ENCODE data around the gene UROC1.

Gene UROC1

DNA sequence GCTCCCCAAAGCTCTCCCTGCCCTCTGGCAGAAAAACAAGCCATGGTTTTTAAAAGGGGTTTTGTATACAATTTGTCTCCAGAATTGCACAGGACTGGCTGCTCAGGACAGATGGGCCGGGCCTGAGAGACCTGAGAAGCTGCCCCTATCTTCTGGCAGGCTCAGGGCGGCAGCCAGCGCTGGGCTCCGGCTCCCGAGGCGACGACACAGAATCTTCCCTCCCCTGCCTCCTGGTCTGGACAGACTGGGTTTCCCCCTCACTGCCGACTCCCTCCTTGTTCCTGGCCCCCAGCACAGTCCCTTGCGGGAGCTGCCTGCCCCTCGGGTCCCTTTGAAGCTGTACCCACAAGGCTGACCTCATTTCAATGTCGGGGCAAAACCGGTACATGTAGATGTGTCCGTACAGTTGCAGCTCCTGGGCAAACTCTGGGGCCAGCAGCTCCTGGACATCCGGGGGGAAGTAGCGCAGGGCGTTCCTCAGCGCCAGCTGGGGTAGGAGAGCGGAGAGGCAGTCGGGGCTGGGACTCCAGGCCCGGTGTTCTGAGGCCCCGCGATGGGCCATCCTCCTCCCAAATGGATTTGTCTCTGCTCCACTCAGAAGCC lies 7.2 kb downstream of the UROC1 start:
- no peak overlapping the region for H3K4me3 ChIP-seq (ENCODE audit: low read depth, low read length)
- no peaks in the 10 kb centered on the region for H3K27me3 ChIP-seq (ENCODE audit: control insufficient read depth, insufficient read depth, low read length)
- H3K9ac ChIP-seq = no peak overlapping the region
- no peak overlapping the region for H2AFZ ChIP-seq
- H3K36me3 ChIP-seq (ENCODE audit: control insufficient read depth, insufficient read depth, low read length) = no peaks in the 10 kb centered on the region
- H3K9me3 ChIP-seq (ENCODE audit: control insufficient read depth, low read length) = no peaks in the 10 kb centered on the region
- H3K4me2 ChIP-seq (ENCODE audit: low read length) = no peak overlapping the region
- TF ChIP-seq, protein P1, sequence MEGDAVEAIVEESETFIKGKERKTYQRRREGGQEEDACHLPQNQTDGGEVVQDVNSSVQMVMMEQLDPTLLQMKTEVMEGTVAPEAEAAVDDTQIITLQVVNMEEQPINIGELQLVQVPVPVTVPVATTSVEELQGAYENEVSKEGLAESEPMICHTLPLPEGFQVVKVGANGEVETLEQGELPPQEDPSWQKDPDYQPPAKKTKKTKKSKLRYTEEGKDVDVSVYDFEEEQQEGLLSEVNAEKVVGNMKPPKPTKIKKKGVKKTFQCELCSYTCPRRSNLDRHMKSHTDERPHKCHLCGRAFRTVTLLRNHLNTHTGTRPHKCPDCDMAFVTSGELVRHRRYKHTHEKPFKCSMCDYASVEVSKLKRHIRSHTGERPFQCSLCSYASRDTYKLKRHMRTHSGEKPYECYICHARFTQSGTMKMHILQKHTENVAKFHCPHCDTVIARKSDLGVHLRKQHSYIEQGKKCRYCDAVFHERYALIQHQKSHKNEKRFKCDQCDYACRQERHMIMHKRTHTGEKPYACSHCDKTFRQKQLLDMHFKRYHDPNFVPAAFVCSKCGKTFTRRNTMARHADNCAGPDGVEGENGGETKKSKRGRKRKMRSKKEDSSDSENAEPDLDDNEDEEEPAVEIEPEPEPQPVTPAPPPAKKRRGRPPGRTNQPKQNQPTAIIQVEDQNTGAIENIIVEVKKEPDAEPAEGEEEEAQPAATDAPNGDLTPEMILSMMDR (IDR thresholded peaks at IDR 0.05) = no peak
- no peak overlapping the region for H3K27ac ChIP-seq
- H3K4me1 ChIP-seq = no peaks in the 10 kb centered on the region
- no peaks in the 10 kb centered on the region for H3K79me2 ChIP-seq

DNA sequence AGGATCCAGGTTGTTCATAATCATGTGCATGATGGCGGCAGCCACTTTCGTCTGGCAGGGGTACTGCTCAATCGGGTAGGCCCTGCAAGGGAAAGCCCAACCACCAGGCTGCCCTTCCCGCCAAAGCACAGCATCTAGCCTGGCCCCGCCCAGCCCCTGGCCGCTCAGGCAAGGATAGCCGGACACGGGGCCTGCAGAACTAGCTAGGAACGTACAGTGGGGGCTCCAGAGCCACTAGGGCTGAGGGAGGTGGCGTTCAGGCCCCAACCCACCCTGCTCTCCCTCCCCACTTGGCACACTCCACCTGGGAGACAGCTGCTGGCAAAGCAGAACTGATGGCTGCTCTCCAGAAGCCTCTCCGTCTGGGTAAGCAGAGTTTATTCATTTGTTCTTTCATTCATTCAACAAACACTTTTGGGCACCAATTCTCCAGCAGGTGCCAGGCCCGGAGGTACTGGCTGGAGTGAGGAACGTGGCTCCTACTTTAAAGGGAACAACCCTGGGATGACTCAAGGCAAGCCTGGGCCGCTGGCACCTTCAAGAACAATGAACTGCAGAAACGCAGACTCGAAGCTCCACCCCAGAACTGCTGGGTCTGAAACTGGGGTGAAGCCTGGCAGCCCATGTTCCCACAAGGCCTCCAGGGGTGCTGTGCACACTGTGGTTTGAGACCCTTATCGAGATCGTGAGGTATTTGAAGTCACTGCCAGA lies 7.8 kb downstream of the UROC1 start:
- Histone ChIP-seq H3K9me3 (ENCODE audit: control insufficient read depth, low read length) (no peaks in the 10 kb centered on the region), H3K4me1 (no peaks in the 10 kb centered on the region), H3K4me2 (ENCODE audit: low read length) (no peak overlapping the region), H3K9ac (no peak overlapping the region), H3K27ac (no peak overlapping the region), H3K36me3 (ENCODE audit: control insufficient read depth, insufficient read depth, low read length) (no peaks in the 10 kb centered on the region), H3K4me3 (ENCODE audit: low read depth, low read length) (no peak overlapping the region), H3K27me3 (ENCODE audit: control insufficient read depth, insufficient read depth, low read length) (no peaks in the 10 kb centered on the region), H2AFZ (no peak overlapping the region), H3K79me2 (no peaks in the 10 kb centered on the region)
- TF ChIP-seq, protein P1 (IDR thresholded peaks at IDR 0.05) = no peak

DNA sequence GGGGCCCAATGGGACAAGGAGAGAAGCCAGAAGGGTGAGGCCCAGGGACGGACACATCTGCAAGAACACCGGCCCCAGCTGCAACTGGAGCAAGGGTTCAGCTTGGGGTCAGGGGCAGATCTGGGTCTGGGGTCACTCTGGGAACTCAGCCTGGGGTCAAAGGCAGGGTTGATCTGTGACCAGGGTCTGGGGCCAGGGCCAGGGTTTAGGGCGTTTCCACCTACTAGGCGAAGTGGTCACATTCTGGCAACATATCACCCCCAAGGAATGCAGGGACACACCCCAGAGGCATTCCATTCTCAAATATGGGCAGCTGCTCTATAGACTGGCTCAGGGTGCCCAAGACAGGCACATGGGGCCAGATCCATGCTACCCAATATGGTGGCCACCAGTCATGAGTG lies 9.0 kb downstream of the UROC1 start:
- Histone ChIP-seq H3K36me3 (ENCODE audit: control insufficient read depth, insufficient read depth, low read length) (no peaks in the 10 kb centered on the region), H3K4me3 (ENCODE audit: low read depth, low read length) (no peak overlapping the region), H3K9ac (no peak overlapping the region), H3K4me2 (ENCODE audit: low read length) (no peak overlapping the region), H3K27ac (no peak overlapping the region), H3K4me1 (no peaks in the 10 kb centered on the region), H2AFZ (no peak overlapping the region), H3K27me3 (ENCODE audit: control insufficient read depth, insufficient read depth, low read length) (no peaks in the 10 kb centered on the region), H3K9me3 (ENCODE audit: control insufficient read depth, low read length) (no peaks in the 10 kb centered on the region), H3K79me2 (no peaks in the 10 kb centered on the region)
- TF ChIP-seq, protein P1 (IDR thresholded peaks at IDR 0.05) = no peak

DNA sequence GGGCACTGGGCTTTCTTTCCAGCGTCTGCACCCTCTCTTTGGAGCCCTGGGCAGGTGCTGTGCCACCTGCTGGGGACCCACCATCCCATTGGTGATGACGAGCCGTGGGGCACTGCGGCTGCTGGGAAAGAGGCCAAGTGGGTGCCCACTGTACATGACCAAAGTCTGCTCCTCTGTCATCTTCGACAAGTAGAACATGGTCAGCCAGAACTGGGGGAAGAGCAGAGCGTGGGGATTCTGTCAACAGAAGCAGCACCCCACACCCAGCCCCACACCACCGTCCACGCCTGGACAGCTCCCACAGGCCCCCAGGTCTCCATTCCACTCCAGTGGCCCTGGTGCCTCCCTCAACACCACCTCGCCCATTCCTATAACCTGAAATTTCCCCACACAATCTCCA lies 9.7 kb downstream of the UROC1 start:
- no peak overlapping the region for H2AFZ ChIP-seq
- H3K4me1 ChIP-seq = no peaks in the 10 kb centered on the region
- no peak overlapping the region for H3K27ac ChIP-seq
- TF ChIP-seq, protein P1 (IDR thresholded peaks at IDR 0.05) = no peak
- H3K27me3 ChIP-seq (ENCODE audit: control insufficient read depth, insufficient read depth, low read length) = no peaks in the 10 kb centered on the region
- no peak overlapping the region for H3K4me3 ChIP-seq (ENCODE audit: low read depth, low read length)
- H3K79me2 ChIP-seq = no peaks in the 10 kb centered on the region
- no peak overlapping the region for H3K4me2 ChIP-seq (ENCODE audit: low read length)
- H3K36me3 ChIP-seq (ENCODE audit: control insufficient read depth, insufficient read depth, low read length) = no peaks in the 10 kb centered on the region
- H3K9me3 ChIP-seq (ENCODE audit: control insufficient read depth, low read length) = no peaks in the 10 kb centered on the region
- H3K9ac ChIP-seq = no peak overlapping the region

DNA sequence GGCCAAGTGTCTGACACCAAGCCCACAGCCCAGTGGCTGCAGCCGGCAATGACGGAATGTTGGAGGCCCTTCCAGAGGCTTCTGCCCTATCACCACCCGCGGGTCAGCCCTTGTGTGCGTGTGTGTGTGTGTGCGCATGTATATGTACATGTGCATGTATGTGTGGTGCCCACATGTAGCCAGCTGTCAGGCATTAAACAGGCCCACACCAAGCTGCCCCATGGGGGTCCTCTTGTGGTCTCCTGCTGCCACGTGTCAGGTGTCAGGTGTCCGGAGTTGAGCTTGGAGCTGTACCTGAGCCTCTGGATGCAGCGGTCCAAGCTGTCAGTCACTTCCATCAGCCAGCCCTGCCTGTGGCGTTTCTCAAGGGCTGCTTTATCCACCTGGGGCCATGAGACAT lies 13.9 kb downstream of the UROC1 start:
- Histone ChIP-seq H2AFZ (no peak overlapping the region), H3K27ac (no peak overlapping the region), H3K36me3 (ENCODE audit: control insufficient read depth, insufficient read depth, low read length) (no peaks in the 10 kb centered on the region), H3K9me3 (ENCODE audit: control insufficient read depth, low read length) (no peaks in the 10 kb centered on the region), H3K4me3 (ENCODE audit: low read depth, low read length) (no peak overlapping the region), H3K4me2 (ENCODE audit: low read length) (no peak overlapping the region), H3K27me3 (ENCODE audit: control insufficient read depth, insufficient read depth, low read length) (no peaks in the 10 kb centered on the region), H3K79me2 (no peaks in the 10 kb centered on the region), H3K4me1 (no peaks in the 10 kb centered on the region), H3K9ac (no peak overlapping the region)
- TF ChIP-seq, protein P1 (IDR thresholded peaks at IDR 0.05) = no peak
